Subcutaneous adipose tissue (tissue), 4 donors: ENCODE measurements around the gene ARID5B. TPM values are rescaled to one million over a fixed set of nuclear protein-coding genes. Genes with fewer than 3 reads are reported as not detected.

Source experiments
- total RNA-seq, 4 donors: library from RNA; depleted of rRNA; stranded (reverse); fragments of >200 nt; gene quantifications; one replicate each; pipeline ENCODE4 v1.1.0, GENCODE V29; 2016
- TF ChIP-seq, protein P1 (sequence below): fragments of 450-650 bp; IDR thresholded peaks from one replicate; pipeline ENCODE4 v1.5.1; 2016; ENCODE audit warnings: low read depth, mild to moderate bottlenecking, control low read depth, antibody characterized with exemption, moderate library complexity

ARID5B gene
- total RNA-seq, 4 donors from 2014 or later: 61.4 to 193 (median 86.2) TPM

- TF ChIP-seq, protein P1, sequence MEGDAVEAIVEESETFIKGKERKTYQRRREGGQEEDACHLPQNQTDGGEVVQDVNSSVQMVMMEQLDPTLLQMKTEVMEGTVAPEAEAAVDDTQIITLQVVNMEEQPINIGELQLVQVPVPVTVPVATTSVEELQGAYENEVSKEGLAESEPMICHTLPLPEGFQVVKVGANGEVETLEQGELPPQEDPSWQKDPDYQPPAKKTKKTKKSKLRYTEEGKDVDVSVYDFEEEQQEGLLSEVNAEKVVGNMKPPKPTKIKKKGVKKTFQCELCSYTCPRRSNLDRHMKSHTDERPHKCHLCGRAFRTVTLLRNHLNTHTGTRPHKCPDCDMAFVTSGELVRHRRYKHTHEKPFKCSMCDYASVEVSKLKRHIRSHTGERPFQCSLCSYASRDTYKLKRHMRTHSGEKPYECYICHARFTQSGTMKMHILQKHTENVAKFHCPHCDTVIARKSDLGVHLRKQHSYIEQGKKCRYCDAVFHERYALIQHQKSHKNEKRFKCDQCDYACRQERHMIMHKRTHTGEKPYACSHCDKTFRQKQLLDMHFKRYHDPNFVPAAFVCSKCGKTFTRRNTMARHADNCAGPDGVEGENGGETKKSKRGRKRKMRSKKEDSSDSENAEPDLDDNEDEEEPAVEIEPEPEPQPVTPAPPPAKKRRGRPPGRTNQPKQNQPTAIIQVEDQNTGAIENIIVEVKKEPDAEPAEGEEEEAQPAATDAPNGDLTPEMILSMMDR: no peak
These were observed 147.0 kb downstream of the ARID5B start for GRCh38 chr10:62048470-62048869.

DNA sequence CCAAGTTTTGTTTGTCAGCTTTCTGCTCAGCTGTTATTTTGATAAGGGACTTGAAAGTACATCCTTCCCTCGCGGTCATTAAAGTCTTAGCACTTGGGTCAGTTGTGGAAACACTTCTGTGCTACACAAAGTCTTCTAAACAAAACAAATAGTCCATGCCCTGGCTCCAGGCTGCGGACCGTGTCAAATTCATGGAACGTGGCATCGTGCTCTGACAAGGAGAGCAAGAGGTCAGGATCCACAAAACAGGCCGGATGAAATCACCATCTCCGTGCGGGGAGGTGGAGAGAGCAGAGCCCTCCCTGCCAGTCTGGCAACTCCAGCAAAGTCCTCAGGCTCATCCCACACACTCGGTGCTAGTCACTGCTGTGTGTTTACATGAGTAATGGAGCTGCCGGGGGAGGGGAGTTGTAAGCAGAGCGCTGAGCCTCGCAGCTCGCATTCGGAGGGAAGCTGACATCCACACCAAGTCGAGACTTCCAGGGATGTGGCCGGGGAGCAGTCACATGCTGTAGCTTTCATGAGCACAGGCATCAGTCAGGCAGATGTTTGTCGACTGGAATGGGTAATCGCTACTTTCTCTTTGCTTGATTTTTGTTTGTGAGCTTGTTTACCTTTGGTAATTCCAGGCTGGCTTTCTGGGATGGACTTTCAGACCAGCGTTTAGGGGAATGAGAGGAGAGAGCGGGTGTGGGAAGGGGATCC lies 147.6 kb downstream of the ARID5B start:
- TF ChIP-seq, protein P1: no peak

- TF ChIP-seq, protein P1: no peak
These were observed 148.3 kb downstream of the ARID5B start for GRCh38 chr10:62049624-62050345.

DNA sequence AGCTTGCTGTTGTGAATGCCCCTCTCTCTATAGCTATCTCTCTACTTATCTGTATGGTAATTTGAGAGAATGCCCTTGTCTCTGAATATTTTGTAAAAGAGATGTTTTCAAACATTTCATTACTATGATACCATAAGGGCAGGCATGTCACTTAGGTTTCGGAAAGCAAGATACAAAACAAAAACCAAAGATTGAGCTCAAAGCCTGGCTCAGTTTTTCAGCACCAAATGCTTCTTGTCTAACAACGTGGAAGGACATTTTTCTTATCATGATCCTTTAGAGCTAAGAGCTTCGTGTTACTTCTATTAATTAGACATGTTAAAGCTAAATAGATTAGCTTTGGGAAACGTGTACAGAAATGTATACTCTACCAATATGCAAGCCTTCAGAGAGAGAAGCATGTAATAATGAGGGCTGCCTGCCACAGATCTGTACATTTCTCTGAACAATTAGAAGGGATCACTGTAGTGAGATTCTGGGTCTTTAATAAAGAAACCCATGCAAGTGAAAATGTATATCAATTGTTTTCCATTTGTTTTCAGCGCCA lies 148.9 kb downstream of the ARID5B start:
- TF ChIP-seq, protein P1: no peak

DNA sequence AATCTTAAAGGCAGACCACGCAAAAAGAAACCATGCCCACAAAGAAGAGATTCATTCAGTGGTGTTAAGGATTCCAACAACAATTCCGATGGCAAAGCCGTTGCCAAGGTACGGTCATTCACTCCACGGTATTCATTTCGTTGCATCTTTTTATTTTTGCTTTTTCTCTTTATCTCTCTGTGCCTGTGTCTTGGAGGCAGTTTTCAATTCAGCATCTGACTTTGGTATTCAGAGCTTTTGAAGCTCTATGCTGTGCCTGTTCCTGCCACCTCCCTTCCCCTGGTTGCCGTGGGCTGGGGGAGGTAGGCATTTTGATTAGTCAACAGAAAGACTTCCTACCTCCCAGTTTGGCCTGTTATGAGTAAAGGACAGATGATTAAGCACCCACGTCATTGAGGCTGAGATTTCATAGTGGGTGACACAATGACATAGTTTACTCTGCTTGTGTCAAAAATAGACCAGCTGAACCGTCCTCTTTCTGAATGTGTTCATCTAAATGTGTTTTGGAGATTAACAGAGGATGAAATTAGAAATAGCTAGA lies 149.5 kb downstream of the ARID5B start:
- TF ChIP-seq, protein P1: no peak

DNA sequence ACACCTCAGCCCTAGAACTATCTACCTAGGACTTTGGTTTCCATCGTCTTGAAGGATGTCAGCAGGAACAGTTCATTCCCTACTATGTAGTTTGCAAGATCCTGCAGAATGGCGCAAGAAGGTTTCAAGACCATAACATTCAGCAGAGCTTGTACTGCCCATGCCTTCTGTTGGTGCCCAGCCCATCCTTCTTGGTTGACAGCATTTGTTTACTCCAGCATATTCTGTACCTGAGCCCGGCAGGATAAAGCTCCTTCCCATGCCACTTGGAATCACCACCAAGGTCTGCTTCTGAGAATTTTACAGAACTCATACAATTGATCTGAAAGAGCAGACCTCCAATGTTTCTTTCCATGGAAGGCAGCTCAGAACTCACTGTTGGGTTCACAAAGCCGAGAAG lies 150.8 kb downstream of the ARID5B start:
- TF ChIP-seq, protein P1: no peak

DNA sequence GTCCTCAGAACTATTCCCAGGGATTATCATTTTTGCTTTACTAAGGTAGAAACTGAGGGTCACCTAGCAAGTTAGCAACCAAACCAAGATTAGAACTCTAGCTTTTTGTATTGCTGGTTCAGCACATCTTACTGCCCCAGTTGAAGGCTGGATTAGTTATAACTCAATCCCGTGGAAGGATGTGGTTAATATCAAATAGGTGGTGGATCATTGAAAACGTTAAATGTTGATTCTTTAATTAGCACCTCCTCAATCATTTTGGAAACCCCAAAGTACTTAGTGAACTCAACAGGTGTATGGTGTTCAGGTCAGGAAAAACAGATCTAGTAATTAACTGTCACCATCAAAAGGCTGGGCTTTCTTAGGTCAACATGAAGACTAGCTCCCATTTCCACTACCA lies 152.4 kb downstream of the ARID5B start:
- TF ChIP-seq, protein P1: no peak
